Endothelial cell of umbilical vein (primary cell): Measurements from ENCODE around the gene ARSB. TPM values are rescaled to one million over a fixed set of nuclear protein-coding genes. Genes with fewer than 3 reads are reported as not detected.

ENCODE experiments used
- BruUV-seq: library from RNA; stranded (reverse); fragments of 400-500 nt; replicated peaks from 2 replicates; lab custom pipeline; 2021; lab: Mats Ljungman, UMichigan
- CTCF ChIA-PET: fragments of 300-600, 350-600 bp; sonication (Branson Sonifier 250); formaldehyde crosslinking; loops from one replicate; lab custom pipeline; 2021; ENCODE audit warnings: antibody characterized with exemption, inconsistent platforms; lab: Charles Lee
- POLR2A ChIA-PET: fragments of 300-600, 350-600 bp; sonication (Branson Sonifier 250); formaldehyde crosslinking; loops from one replicate; lab custom pipeline; 2021; ENCODE audit warnings: antibody characterized with exemption, inconsistent platforms; lab: Charles Lee
- DNase-seq: peaks from one replicate; pipeline ENCODE4 v3.0.0-alpha.2; 2011; ENCODE audit warnings: low read depth, low spot score
- FAIRE-seq: peaks from 2 replicates; lab custom pipeline; 2011; peaks lifted over from hg19 to GRCh38; lab: Jason Lieb, UNC
- H2AFZ ChIP-seq: 2 replicates; pipeline ENCODE4 v1.6.0; 2012; ENCODE audit warnings: low read depth, low read length, control low read depth, inconsistent platforms
- H3K27ac ChIP-seq: 2 replicates; pipeline ENCODE4 v1.5.1; 2011; ENCODE audit warnings: low read depth, mild to moderate bottlenecking, control low read depth, low read length, moderate library complexity; ENCODE audit not compliant: insufficient read depth
- H3K27me3 ChIP-seq, 2 experiments: 2 replicates each; pipeline versions ENCODE4 v1.6.0 to v1.6.1; 2011; ENCODE audit warnings: low read length in 2 of 2, mixed read lengths in 1 of 2; ENCODE audit not compliant: control insufficient read depth in 2 of 2, insufficient read depth in 2 of 2
- H3K36me3 ChIP-seq, 2 experiments: 2 replicates in 1 of 2; 3 replicates in 1 of 2; pipeline ENCODE4 v1.5.1; 2011; ENCODE audit warnings: low read length in 2 of 2, mild to moderate bottlenecking in 1 of 2, moderate library complexity in 1 of 2; ENCODE audit not compliant: control insufficient read depth in 2 of 2, insufficient read depth in 2 of 2; ENCODE audit errors: extremely low read depth in 1 of 2
- H3K4me1 ChIP-seq: 3 replicates; pipeline ENCODE4 v1.5.1; 2011; ENCODE audit warnings: mild to moderate bottlenecking, low read length; ENCODE audit not compliant: control insufficient read depth, insufficient read depth; ENCODE audit errors: extremely low read depth
- H3K4me2 ChIP-seq: 2 replicates; pipeline ENCODE4 v1.6.1; 2011; ENCODE audit warnings: low read length, control low read depth, mixed read lengths; ENCODE audit not compliant: insufficient read depth
- H3K4me3 ChIP-seq, 3 experiments: fragments of 200-600 bp in 1 of 3; sonication (generic), shearing (Covaris generic) in 1 of 3; replicated peaks in 1 of 3; 2 replicates each; pipeline ENCODE4 v1.5.1; 2011 to 2016; ENCODE audit warnings: control low read depth in 3 of 3, low read length in 3 of 3, mild to moderate bottlenecking in 2 of 3, inconsistent platforms in 1 of 3, low read depth in 1 of 3, moderate library complexity in 1 of 3; ENCODE audit not compliant: insufficient read depth in 1 of 3
- H3K79me2 ChIP-seq: 2 replicates; pipeline ENCODE4 v1.6.0; 2012; ENCODE audit warnings: low read length, inconsistent platforms; ENCODE audit not compliant: control insufficient read depth, insufficient read depth
- H3K9ac ChIP-seq: replicated peaks from 2 replicates; pipeline ENCODE3; 2011; ENCODE audit warnings: low read length, control low read depth; ENCODE audit not compliant: insufficient read depth; ENCODE audit errors: extremely low read depth
- H3K9me1 ChIP-seq: replicated peaks from 3 replicates; pipeline ENCODE4 v1.6.0; 2011; ENCODE audit warnings: mild to moderate bottlenecking, low read length; ENCODE audit not compliant: control insufficient read depth, insufficient read depth; ENCODE audit errors: extremely low read depth
- H3K9me3 ChIP-seq: replicated peaks from 2 replicates; pipeline ENCODE4 v1.5.1; 2012; ENCODE audit warnings: low read length, inconsistent platforms; ENCODE audit not compliant: control insufficient read depth, insufficient read depth
- H4K20me1 ChIP-seq: replicated peaks from 2 replicates; pipeline ENCODE3; 2011; ENCODE audit warnings: mild to moderate bottlenecking, low read length; ENCODE audit not compliant: control insufficient read depth, insufficient read depth; ENCODE audit errors: extremely low read depth
- EZH2 ChIP-seq: IDR thresholded peaks from 2 replicates; pipeline ENCODE4 v1.6.1; 2012; ENCODE audit warnings: borderline replicate concordance, low read depth, mild to moderate bottlenecking, moderate library complexity, low read length, inconsistent platforms; ENCODE audit not compliant: severe bottlenecking
- FOS ChIP-seq: IDR thresholded peaks from 2 replicates; pipeline ENCODE4 v1.6.1; 2011; ENCODE audit warnings: mild to moderate bottlenecking, low read length, moderate library complexity, borderline replicate concordance; ENCODE audit not compliant: insufficient read depth
- GATA2 ChIP-seq: IDR thresholded peaks from 2 replicates; pipeline ENCODE4 v1.7.0; 2011; ENCODE audit warnings: low read depth, mild to moderate bottlenecking, moderate library complexity, mixed read lengths, low read length; ENCODE audit not compliant: insufficient read length, insufficient read depth
- JUN ChIP-seq: IDR thresholded peaks from 2 replicates; pipeline ENCODE4 v1.6.1; 2011; ENCODE audit warnings: borderline replicate concordance, low read depth; ENCODE audit not compliant: insufficient read length, insufficient read depth
- MYC ChIP-seq: IDR thresholded peaks from one replicate; pipeline ENCODE4 v1.6.1; 2011; ENCODE audit warnings: mild to moderate bottlenecking, low read depth, low read length
- dilution Hi-C: fragments of 300-500 bp; cut with MboI; formaldehyde crosslinking; loops from one replicate; pipeline ENCODE4 v1.15.0; 2019; ENCODE audit warnings: low sequenced_read_pairs; ENCODE audit not compliant: extremely low pct_ligation_motif_present
- intact Hi-C: fragments of 100-400 bp; cut with micrococcal nuclease; formaldehyde crosslinking; loops from one replicate; pipeline ENCODE4 v1.10.0; 2022
- polyA plus RNA-seq, 4 experiments: library from polyadenylated mRNA; depleted of rRNA in 3 of 4; stranded (reverse) in 3 of 4; unstranded in 1 of 4; fragments of >200 nt; gene quantifications; 2 replicates each; pipeline versions ENCODE4 v1.2.1 to v1.2.3, GENCODE V29; 2011 to 2012; ENCODE audit warnings: missing spikeins in 1 of 4
- total RNA-seq: library from RNA; stranded (reverse); gene quantifications from 2 replicates; pipeline ENCODE4 v1.2.3, GENCODE V29; 2021

ARSB gene
- total and polyA plus RNA-seq, 2 donors (not counting 3 experiments of a cell fraction or from before 2014, with no cell fraction given), result 17.2 to 25.8 TPM

GRCh38 chr5:78907255-78907891 is 77.7 kb downstream of the ARSB start:
- no peak overlapping the region for H2AFZ ChIP-seq
- no peaks in the 10 kb centered on the region for H3K9me1 ChIP-seq
- intact Hi-C loops (no loop called here), dilution Hi-C loops (no loop called here)
- H4K20me1 ChIP-seq, result no peaks in the 10 kb centered on the region
- no peaks in the 10 kb centered on the region for H3K36me3 ChIP-seq
- no peaks in the 10 kb centered on the region for H3K27me3 ChIP-seq
- H3K79me2 ChIP-seq, result no peaks in the 10 kb centered on the region
- no peak overlapping the region for H3K4me3 ChIP-seq
- no peaks in the 10 kb centered on the region for H3K9me3 ChIP-seq
- no TSS peak for BruUV-seq
- peaks cover 18% of the 10 kb centered on the region for H3K4me1 ChIP-seq
- DNase-seq (peak; percentile 86), FAIRE-seq (no peak)
- ChIA-PET POLR2A (no interaction called here), CTCF (interaction anchor here (1.1 to 2.1 kb wide), 7 partner anchors 8 to 113 kb away, joined by 3 to 20 read pairs (median 5); partner anchors contain the start of gene ARSB)
- H3K27ac ChIP-seq, result peak overlapping the region; percentile 85
- TF ChIP-seq FOS (peak; percentile 5), EZH2 (no peak)
- peak overlapping the region; percentile 26 for H3K4me2 ChIP-seq
- H3K9ac ChIP-seq, result peak overlapping the region; percentile 35

GRCh38 chr5:78905084-78905938 is 79.8 kb downstream of the ARSB start:
- no peak for DNase-seq
- Histone ChIP-seq H3K27ac (no peak overlapping the region), H3K9me3 (no peaks in the 10 kb centered on the region), H3K9me1 (no peaks in the 10 kb centered on the region), H4K20me1 (no peaks in the 10 kb centered on the region), H3K27me3 (no peaks in the 10 kb centered on the region), H3K4me3 (no peak overlapping the region), H2AFZ (no peak overlapping the region), H3K4me2 (no peak overlapping the region), H3K4me1 (peaks cover 18% of the 10 kb centered on the region), H3K79me2 (no peaks in the 10 kb centered on the region), H3K9ac (no peak overlapping the region), H3K36me3 (no peaks in the 10 kb centered on the region)
- FAIRE-seq, result no peak
- TF ChIP-seq GATA2 (no peak), JUN (no peak), MYC (no peak), EZH2 (no peak)
- dilution Hi-C loops (no loop called here), intact Hi-C loops (no loop called here)
- ChIA-PET POLR2A (no interaction called here), CTCF (interaction anchor here (1.5 to 1.7 kb wide), 2 partner anchors 19 to 60 kb away, joined by 5 to 6 read pairs; no protein-coding TSS in a partner anchor)
- no TSS peak for BruUV-seq
